ENCODE measurements around the gene SEC14L5.
"Not testable (repeated sequence)": the region's sequence is repeated elsewhere in the genome, so short reads cannot be mapped to it uniquely, and the experiment has no call there.

Gene SEC14L5

DNA sequence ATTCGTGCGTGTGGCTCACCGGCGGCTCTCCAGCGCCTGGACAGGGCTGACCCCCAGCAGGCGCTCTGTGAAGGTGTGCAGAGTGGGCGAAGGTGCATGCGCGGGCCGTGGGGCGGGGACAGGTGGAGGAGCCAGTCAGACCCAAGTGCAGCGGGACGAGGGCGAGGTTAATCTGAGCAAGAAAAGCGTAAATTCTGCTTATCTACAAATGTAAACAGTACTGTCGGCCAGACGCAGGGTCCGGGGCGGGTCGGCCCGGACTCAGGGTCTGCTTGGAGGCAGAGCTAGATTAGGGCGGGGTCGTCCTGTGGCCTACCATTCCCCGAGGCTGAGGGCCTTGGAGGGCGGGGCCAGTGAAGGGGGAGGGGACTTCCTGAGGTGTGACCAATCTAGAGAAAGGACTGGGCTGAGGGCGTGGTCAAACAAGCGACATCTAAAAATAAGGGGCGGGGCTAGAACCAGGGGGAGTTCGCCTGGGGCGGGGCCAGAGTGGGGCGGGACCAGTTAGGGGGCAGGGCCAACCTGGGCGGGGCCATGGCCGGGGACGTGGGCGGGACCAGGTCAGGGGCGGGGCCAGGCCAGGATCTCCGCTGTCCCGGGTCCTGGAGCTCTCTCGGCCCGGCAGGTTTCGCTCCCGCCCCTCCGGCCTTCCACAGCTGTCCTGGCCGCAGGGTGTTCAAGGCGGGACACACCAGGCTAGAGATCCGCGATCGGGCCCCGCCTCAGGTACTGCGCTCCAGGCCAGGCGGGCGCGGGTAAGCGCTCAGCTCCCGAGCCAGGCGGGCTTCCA is at the start of gene SEC14L5:
TSS of gene SEC14L5 (plus strand) at position 611 of the 790 bp plus-strand sequence. CDS start 994 bp downstream, outside the sequence.
- peak; percentile 95 for DNase-seq (ENCODE audit: low read depth)

DNA sequence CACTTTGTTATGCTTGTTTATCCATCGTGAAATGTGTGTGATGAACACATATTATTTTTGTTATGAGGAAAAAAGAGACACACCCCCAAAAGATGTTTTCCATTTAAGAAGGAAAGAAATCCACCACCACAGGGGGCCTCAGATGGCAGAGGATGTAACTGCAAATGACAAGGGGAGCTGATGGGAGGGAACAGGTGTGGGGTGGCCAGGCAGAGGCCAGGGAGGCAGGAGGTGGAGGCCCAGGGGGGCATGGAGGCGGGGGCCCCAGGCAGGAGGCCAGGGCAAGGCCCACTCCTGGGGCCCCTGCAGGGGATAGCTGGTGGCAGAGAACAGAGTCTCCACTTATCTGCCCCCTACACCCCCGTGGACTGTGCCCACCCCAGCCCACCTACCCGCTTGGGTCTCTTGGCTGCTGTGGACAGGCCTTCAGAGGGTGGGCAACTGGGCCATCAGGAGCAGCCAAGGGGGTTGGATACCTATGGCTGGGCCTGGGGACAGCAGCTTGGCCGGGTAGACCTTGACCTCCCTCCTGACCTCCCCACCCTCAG is 49.2 kb upstream of the SEC14L5 start:
- no peak for DNase-seq (ENCODE audit: low read depth)

DNA sequence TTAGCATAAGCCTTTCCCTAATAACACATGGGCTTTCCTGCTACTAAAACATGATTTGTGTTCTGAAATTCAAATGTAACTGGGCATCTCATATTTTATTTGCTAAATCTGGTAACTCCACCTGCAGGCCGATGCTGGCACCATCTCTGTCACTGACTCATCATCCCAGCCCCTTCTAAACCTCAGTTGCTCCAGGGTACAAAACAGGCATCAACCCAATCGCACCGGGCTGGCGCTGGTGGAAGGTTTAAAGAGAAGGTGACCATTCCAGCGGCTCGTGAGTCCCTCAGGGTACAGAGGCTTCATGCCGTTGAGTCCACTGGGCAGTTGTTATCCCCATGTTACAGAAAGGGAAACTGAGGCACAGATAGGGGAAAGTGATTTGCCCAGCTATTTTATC is 48.3 kb upstream of the SEC14L5 start:
- no peak for DNase-seq (ENCODE audit: low read depth)

DNA sequence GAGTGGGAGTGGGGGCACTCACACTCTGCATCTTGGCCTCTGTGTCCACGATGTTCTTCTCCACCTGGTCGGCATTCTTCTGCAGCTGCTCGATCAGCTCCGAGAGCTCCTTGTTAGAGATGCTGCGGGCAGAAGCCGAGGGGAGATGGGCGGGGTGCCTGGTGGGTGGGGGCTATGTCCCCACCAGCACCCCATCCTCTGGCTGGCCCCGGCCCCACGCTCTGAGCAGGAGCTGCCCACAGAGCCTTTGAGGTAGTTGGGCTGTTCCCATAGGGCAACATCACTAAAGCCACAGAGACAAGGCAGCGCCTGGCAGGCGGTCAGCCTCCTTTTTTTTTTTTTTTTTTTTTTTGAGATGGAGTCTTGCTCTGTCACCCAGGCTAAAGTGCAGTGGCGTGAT is 47.3 kb upstream of the SEC14L5 start:
- no peak for DNase-seq (ENCODE audit: low read depth)

DNA sequence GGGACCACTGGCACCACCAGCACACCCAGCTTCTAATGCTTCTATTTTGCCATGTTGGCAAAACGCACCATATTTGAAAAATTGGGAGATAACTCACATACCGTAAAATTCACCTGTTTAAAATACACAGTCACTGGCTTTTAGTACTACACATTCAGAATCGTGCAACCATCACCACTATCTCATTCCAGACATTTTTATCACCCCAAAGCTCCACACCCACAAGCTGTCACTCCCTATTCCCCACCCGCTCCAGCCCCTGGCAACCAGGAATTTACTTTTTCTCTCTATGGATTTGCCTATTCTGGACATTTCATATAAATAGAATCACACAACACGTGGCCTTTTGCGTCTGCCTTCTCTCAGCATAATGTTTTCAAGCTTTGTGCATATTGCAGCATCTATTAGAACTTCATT is 46.2 kb upstream of the SEC14L5 start:
- peak; percentile 31 for DNase-seq (ENCODE audit: low read depth)

DNA sequence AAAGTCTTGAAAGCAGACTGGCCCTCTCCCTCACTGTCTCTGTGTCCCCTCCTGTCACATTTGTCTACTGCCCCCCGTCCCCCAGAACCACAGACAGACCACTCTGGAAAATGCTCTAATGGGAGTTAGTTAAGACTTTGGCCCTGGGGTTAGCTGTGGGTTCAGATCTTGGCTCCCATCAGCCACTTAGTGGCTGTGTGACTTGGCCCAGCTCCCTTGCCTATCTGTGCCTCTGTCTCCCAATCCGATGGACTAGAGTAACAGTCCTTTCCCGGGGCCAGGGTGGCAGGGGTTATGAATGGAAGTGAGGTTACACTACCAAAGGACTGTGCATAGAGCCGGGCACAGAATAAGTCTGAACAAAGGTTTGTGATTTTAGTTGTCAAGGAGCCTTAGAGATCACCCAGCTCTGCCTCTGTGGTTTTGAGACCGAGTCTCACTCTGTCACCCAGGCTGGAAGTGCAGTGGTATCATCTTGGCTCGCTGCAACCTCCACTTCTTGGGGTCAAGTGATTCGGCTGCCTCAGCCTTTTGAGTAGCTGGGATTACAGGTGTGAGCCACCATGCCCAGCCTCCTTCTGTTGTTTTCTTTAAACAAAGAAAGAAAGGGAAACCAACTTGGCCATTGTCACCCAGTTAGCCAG is 44.9 kb upstream of the SEC14L5 start:
- DNase-seq (ENCODE audit: low read depth): no peak

DNA sequence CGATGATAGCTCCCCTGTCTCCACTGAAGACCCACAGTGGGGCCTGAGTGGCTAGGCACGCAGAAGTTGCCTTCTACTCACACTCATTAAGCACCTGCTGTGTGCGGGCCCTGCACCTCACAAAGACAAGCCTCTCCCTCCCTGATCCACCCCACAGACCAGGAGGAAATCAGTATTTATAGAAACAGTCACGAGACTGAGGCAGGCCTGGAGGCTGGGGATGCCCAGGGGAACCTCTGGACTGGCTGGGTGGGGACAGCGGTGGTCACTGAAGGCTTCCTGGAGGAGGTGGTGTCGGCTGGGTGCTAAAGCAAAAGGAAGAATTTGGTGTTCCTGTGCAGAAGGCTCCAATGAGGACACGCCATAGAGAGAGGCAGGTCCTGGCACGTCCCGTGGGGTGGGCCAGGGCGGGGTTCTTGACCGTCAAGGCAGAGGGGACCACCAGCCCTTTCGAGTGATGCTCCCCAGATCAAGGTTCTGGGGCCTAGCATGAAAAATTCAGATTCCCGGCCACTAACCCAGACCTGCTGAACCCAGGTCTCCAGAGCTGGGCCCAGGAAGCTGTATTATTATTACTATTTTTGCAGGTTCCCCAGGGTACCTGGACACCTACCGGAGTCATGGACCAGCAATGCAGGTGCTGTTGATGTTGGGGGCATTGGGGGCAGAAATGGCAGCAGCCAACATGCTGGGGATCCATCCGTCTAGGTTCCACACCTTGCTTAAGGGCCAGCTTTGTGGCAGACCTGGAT is 44.2 kb upstream of the SEC14L5 start:
- no peak for DNase-seq (ENCODE audit: low read depth)

DNA sequence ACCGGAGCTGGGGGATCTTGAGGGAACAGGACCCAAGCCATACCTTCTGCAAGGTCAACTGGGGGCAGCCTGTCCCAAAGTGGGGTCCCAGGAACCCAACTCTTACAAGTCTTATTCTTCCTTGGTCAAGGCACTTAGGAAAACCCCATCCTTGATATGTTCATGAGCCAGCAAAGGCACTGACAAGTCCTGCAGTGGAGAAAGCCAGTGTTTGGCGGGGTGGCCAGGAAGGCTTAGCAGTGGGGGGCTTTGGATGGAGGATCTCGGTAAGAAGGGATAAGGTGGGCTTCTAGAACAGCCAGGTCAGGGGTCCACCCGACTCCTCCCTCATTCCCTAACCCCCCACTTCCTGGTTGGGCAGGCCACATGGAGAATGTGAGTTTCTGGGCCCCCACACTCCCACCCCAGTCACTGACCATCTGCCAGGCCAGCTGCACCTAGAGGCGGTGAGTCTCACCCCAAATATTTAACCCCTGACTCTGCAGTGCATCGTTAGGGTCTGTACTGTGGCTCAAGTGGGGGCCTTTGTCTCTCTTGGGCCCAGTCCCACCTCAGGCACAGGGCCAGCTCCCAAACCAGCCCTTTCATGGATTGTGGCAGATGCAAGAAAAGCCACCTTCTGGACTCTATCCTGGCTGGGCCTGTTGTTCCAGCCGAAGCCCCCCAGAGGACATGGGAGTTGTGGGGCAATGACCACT is 43.5 kb upstream of the SEC14L5 start:
- no peak for DNase-seq (ENCODE audit: low read depth)

DNA sequence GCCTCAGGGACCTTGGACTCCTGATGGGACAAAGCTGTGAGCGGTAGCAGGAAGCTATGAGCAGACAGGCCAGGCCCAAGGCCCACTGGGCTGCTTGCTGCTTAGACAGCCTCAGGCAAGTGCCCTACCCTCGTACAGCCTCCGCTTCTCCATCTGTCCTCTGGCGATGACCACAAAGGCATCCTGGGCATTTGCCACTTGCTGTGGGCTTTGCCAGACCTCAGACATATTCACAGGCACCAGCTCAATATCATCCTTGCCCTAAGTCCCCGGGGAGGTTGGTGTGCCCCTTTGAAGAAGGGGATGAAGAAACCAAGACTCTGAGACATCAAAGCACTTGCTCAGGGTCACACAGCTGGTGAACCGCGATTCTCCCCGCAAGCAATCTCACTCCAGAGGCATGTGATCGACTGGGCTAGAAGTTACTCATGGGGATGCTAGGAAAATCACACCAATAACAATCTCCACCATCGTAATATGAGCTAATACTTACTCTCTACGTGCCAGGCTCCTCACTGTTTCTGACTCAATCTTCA is 42.8 kb upstream of the SEC14L5 start:
- DNase-seq (ENCODE audit: low read depth): peak; percentile 97

DNA sequence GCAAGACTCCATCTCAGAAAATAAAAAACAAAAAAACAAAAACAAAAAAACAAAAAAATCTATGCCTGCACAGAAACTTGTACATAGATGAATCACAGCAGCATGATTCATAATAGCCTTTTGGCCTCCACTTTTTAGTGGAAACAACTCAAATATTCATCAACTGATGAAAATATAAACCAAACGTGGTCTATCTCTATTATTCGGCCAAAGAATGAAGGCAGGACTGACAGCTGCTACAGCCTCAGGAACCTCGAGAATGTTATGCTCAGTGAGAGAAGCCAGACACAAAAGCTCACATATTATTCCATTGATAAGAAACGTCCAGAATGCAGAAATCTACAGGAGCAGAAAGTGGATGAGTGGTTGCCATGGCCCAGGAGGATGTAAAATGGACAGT is 41.0 kb upstream of the SEC14L5 start:
- peak; percentile 76 for DNase-seq (ENCODE audit: low read depth)

DNA sequence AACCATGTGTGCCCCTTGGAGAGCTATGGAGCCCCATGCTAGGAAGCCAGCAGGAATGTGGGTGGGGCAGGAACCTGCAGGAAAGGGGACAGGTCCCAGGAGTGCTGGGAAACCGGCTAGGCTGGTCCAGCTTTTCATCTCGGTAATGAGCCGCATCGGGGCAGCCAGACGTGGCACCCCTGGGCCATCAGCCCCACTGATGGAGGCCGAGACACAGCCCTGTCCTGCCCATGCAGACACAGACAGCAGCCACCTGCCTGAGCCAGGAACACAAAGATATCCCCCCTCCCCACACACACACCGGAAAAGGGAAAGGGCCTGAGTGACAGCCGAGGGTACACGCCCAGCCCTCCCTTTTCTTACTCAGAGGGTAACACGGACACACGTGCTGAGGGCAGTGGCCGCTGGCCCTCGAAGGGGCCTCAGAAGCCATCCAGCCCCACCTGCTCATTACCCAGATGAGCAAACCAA is 39.3 kb upstream of the SEC14L5 start:
- no peak for DNase-seq (ENCODE audit: low read depth)

DNA sequence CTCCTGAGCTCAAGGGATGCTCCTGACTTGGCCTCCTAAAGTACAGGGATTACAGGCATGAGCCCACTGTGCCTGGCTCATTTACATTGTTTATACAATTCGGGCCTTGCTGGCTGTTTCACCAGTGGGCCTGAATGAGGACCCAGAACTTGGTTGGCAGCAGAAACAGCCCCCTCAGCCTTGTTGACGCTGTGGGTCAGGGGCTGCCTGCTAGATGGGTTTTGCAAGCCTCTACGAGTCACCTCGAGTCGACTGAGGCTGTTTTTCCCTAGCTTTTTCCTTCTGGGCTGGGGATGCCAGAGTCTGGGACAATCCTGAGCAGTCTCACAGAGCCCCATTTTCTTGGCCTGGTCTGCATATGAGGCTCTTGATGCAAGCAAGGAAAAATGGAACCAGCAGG is 37.3 kb upstream of the SEC14L5 start:
- no peak for DNase-seq (ENCODE audit: low read depth)

DNA sequence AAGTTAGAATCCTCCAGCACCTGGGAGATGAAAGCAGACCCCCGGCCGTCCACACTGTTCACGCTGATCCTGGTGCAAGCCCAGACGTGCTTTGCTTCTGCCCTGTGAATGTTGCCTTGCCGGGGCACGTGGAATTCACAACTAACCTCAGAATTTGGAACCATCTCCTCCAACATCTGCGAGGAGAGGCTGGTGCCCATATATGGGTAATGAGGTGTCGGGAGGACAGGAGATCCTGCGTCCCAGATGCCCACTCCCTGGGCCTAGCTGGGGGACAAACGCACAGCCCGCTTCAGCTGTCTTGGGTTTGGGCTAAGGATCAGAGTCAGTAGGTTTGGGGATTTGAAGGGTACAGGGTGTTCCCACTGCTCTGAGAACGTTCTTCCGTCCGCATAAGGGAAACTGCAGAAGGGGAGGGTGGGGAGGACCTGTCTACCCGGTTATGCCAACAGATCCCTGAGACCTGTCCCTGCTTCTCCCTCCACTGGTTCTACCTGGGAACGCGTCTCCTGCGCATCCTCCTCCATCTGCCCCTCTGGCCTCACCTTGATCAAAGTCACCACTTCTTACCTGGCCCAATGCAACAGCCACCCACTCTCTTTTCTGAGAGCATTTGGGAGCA is 35.3 kb upstream of the SEC14L5 start:
- DNase-seq (ENCODE audit: low read depth): no peak

DNA sequence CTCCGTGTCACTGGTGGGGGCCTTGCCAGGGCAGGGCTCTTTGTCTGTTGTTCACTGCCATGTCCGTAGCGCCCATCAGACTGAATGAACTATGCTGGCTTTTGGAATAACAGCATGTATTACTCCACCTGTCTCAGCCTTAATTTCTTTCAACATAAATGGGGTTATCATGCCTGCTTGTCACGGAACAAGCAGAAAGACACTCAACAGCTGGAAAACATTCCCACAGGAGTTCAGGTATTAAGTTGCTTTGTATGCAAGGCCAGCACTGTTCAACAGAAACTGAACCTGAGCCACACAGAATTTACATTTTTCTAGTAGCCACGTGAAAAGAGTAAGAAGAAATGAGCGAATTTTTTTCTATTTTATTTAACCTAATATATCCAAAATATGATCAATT is 34.3 kb upstream of the SEC14L5 start:
- no peak for DNase-seq (ENCODE audit: low read depth)

DNA sequence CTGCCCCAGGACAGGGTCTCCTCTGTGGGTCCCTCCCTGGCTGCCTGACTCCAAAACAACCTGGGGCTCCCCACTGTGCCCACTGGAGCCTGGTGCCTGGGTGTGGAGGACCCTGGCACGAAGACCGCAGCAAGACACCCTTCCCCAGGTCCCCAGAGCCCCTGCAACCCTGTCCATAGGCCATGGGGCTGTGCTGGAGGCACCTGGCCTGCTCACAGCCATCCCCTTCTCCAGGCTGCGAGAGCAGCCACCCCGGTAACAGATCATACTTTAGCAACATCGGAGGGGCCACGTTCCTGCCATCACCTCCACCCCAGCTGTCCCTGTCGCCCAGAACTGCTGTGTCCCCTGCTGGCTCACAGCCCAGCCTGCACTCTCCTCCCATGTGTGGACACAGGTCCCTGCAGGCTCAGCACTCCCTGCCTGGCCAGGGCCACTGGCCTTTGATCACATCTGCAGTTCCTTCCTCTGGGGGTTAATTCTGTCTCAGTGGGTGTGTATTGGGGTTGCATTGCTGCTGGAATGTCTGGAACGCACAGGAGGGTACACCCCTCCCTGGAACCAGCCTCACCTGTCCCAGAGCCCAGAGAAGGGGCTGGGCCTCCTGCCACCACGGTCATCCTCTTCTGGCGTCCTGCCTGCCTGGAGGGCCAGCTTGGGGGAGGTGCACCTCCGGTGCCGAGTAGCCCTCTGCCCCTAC is 33.4 kb upstream of the SEC14L5 start:
- no peak for DNase-seq (ENCODE audit: low read depth)

DNA sequence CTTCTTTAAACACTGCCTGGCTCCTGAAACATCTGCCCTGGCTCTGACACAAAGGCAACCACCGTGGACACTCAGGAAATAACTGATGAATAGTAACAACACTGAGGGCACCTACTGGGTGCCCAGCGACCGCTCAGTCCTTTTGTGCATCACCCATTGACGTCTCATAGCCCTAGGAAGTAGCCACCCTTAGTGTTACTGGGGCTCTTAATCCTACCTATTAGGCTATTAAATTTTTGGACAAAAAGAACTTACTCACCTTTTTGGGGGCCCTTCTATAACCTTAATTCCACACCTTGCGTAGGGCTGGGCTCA is 32.9 kb upstream of the SEC14L5 start:
- DNase-seq (ENCODE audit: low read depth): no peak

DNA sequence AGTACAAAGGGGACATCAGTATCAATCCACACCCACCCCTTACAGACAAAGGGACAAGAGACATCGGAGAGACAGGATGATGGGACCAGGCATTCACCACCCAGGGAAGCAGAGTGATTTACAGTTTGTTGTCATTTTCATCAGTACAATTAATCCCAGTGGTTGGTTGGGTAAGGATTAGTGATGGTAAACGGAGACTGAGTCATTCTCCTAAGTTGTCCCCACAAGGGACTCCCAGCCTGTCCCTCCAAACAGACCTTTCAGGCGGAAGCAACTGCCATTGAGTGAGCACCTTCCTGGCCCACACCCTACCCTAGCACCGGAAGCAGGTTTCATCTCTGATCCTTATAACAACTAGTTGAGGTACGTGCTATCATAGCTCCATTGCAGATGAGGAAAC is 32.3 kb upstream of the SEC14L5 start:
- DNase-seq (ENCODE audit: low read depth): no peak

DNA sequence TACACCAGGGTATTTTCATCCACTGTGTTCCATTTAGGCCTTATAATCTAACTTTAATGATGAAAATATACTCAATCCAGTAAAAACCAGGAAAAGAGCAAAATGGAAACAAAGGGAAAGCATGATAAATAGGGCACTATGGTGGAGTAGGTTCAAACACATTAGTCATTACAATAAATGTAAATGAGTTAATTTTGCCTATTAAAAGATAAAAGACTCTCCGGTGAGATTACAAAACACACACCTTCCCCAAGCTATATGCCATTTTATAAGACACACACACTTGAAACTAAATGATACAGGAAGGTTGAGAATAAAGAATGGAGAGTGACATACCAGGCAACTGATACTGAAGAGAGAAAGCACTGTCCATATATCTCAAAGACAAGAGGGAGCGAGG is 31.2 kb upstream of the SEC14L5 start:
- DNase-seq (ENCODE audit: low read depth): no peak

DNA sequence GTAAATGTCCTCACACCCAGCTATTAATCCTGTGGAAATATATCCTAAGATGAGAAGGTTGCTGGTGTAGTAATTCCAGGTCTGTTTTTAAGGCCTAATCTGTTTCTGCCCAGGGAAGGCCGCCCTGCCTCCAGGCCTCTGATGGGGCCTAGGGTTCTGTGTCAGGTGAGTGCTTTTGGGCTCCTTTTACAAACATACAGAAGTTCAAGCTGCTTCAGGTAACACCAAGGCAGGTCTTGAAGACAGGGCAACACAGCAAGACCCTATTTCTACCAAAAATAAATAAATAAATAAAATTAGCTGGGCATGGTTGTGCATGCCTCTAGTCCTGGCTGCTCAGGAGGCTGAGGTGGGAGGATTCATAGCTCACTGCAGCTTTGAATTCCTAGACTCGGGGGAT is 30.5 kb upstream of the SEC14L5 start:
- DNase-seq (ENCODE audit: low read depth): no peak

DNA sequence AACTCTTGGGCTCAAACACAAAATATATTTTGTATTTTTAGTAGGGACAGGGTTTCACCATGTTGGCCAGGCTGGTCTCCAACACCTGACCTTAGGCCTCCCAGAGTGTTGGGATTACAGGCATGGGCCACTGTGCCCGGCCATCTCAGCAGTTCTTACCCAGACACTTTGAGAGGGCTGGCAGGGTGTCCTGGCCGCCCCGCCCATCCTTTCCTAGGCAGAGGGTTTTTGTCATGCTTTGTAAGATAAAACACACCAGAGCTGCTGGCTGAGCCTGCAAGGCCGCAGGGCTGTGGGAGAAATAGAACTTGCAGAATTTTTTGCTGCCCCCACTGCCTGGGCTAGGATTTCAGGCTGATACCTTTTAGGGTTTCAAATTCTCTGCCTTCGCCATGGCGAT is 29.9 kb upstream of the SEC14L5 start:
- no peak for DNase-seq (ENCODE audit: low read depth)

DNA sequence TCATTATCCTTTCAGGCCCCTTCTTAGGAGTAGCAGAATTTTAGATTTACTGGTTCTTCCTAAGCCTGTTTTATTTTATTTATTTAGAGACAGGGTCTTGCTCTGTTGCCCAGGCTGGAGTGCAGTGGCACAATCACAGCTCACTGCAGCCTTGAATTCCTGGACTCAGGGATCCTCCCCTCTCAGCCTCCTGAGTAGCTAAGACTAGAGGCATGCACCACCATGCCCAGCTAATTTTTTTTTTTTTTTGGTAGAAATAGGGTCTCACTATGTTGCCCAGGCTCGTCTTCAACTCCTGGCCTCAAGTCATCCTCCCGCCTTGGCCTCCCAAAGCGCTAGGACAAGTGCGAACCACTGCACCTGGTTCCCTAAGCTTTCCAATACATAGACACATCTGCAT is 28.5 kb upstream of the SEC14L5 start:
- DNase-seq (ENCODE audit: low read depth): not testable (repeated sequence)
